GM19240 (cell line): ENCODE results near the gene PRPF8.
A peak's percentile ranks its signal among the peaks of the same experiment; 100 is the strongest.
"Not testable (repeated sequence)": the region's sequence is repeated elsewhere in the genome, so short reads cannot be mapped to it uniquely, and the experiment has no call there.

Experiments used
- DNase-seq: peaks from one replicate; pipeline ENCODE4 v3.0.0; 2011; ENCODE audit warnings: low spot score; ENCODE audit not compliant: insufficient read length

Gene PRPF8

DNA sequence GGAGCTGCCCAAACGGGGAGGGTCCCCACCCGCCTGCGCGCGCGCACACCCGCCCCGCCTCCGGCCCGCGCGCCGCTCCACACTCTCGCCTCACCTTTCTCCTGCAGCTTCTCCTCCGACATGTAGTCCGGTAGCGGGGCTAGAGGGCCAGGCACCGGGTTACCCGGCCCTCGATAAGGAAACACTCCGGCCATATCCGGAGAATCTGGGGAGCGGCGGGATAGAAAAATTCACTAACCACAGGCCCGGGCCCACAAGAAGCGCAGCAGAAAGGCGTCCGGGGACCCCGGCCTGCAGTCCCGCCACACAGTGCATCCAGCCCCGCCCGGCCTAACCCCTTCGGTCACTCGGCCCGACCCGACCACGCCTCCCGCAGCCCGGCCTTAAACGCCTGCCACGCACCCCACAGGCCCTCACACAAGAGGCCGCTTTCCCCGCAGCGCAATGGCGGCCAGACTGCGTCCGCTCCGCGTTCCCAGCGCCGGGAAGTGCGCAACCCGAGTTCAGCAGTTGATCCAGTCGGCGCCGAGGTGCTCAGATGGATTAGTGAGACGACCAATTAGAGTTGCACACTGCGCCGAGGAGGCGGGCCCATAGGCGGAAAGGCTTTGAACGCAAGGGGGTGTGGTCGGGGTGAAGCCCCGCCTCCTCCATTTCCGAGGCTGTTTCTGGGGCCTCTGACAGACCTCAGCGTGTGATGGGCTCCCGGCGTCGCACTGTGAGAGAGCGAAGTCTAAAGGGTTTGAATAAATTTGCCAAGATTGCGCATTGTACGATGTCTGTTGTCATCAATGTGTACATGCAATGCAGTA, at the start of gene PRPF8:
TSS of gene PRPF8 (minus strand) at position 490 of the 812 bp plus-strand sequence. CDS start at position 194, 296 bp downstream.
- peak; percentile 100 for DNase-seq

DNA sequence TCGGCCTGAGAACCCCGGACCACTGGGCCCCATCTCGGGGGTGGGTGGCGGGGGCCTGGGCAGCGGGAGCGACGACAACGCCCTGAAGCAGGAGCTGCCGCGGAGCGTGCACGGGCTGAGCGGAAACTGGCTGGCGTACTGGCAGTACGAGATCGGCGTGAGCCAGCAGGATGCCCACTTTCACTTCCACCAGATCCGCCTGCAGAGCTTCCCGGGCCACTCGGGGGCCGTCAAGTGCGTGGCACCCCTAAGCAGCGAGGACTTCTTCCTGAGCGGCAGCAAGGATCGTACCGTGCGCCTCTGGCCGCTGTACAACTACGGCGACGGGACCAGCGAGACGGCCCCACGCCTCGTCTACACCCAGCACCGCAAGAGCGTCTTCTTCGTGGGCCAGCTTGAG, 49.1 kb upstream of the PRPF8 start:
- no peak for DNase-seq

DNA sequence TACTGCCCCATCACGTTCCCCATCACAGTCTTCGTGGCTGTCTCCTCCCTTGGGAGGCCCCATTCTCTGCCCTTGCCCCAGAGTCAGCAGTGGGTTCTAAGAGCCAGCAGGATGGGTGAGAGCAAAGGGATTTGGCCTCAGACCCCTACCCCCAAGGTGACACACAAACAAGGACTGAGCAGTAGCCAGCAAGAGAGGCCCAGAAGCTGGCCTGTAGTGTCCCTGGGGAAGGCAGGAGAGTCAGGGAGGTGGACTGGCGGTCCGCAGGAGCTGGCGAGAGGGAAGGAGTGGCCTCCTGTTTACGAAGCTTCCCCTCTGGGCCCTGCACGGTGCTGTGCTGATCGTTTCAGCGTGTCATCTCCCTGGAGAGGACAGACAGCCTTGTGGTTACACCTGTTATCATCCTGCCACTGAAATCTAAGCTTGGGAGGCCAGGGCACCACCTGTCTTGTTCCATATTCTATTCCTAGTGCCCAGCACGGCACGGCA, 48.2 kb upstream of the PRPF8 start:
- DNase-seq = no peak

DNA sequence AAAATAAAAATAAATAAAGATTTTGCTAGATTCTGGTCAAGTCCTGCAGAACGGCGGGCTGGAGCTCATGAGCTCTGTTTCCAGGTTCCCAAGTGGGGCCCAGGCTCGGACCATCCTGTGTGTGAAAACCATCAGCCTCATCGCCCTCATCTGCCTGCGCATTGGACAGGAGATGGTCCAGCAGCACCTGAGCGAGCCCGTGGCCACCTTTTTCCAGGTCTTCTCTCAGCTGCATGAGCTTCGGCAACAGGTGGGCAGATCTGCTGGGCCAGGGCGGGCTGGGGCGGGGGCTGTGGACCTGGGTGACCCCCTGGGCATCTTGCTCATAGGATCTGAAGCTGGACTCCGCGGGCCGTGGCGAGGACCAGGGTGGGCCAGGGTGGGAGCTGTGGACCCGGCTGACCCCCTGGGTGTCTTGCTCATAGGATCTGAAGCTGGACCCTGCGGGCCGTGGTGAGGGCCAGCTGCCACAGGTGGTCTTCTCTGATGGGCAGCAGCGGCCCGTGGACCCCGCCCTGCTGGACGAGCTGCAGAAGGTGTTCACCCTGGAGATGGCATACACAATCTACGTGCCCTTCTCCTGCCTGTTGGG, 47.7 kb upstream of the PRPF8 start:
- DNase-seq = no peak

DNA sequence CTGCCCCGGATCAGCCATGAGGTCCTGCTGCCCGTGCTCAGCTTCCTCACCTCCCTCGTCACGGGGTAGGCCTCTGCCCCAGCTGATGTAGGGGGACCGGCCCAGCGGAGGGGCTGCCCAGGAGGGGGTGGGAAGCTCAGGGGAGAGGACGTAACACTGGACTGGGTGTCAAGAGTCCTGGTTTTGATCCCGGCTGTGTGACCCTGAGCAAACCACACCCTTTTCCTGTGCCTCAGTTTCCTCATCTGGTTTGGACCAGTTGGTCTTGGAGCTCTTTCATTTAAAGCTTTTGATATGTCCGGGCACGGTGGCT, 46.5 kb upstream of the PRPF8 start:
- DNase-seq = no peak

DNA sequence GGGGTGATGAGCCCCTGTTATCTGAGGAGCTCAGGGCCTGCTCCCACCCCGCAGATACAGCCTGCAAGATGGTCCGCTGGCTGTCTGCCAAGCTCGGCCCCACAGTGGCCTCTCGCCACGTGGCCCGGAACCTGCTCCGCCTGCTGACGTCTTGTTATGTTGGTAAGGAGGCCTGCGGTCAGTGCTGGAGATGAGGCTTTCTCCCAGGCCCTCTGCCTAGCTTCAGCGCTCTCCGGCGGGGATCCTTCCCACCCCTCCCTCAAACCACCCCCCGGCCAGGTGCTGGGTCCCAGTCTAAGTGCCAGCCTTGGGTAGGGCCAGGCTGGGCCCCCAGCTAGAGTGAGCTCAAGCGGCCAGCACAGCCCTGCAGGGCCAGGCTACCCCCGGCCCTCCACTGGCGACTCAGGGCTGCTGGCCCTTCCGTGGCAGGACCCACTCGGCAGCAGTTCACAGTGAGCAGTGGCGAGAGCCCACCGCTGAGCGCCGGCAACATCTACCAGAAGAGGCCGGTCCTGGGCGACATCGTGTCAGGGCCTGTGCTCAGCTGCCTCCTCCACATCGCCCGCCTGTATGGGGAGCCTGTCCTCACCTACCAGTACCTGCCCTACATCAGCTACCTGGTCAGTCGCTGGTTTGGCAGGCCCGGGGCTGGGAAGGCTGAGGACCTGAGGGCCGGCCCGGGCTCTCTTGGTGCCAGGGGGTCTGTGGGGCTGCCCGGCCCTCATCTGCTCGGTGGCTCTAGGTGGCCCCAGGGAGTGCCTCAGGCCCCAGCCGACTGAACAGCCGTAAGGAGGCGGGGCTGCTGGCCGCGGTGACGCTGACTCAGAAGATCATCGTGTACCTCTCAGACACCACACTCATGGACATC, 45.9 kb upstream of the PRPF8 start:
- no peak for DNase-seq

DNA sequence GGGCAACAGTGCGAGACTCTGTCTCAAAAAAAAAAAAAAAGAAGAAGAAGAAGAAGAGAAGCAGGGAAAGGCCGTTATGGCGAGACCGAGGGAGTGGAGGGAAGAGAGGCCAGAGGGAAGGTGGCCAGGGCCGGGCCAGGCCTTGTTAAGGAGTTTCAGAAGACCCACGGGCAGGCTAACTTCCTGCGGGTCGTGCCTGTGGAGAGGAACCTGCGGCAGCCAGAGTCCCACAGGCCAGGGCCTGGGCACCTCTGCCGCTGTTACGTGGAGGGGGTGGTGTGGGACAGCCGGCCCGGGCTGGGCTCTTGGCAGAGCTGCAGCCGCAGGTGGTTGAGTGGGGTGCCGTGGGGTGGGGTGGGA, 45.3 kb upstream of the PRPF8 start:
- DNase-seq = no peak

DNA sequence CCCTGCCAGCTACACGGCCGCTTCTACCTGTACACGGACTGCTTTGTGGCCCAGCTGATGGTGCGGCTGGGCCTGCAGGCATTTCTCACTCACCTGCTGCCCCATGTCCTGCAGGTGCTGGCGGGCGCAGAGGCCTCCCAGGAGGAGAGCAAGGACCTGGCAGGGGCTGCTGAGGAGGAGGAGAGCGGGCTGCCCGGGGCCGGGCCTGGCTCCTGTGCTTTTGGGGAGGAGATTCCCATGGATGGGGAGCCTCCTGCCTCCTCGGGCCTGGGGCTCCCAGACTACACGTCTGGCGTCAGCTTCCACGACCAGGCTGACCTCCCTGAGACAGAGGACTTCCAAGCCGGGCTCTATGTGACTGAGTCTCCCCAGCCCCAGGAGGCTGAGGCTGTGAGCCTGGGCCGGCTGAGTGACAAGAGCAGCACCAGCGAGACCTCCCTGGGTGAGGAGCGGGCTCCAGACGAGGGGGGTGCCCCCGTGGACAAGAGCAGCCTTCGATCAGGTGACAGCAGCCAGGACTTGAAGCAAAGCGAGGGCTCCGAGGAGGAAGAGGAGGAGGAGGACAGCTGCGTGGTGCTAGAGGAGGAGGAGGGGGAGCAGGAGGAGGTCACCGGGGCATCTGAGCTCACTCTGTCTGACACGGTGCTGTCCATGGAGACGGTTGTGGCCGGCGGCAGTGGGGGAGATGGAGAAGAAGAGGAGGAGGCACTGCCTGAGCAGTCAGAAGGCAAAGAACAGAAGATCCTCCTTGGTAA, 43.4 kb upstream of the PRPF8 start:
- DNase-seq = no peak

DNA sequence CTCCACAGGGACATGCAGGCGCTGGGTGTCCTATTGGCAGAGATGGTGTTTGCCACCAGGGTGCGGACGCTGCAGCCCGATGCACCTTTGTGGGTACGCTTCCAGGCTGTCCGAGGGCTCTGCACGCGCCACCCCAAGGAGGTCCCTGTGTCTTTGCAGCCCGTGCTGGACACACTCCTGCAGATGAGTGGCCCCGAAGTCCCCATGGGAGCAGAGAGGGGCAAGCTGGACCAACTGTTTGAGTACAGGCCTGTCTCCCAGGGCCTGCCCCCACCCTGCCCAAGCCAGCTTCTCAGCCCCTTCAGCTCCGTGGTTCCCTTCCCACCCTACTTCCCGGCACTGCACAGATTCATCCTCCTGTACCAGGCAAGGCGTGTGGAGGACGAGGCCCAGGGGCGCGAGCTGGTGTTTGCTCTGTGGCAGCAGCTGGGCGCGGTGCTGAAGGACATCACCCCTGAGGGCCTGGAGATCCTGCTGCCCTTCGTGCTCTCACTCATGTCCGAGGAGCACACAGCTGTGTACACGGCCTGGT, 42.7 kb upstream of the PRPF8 start:
- no peak for DNase-seq

DNA sequence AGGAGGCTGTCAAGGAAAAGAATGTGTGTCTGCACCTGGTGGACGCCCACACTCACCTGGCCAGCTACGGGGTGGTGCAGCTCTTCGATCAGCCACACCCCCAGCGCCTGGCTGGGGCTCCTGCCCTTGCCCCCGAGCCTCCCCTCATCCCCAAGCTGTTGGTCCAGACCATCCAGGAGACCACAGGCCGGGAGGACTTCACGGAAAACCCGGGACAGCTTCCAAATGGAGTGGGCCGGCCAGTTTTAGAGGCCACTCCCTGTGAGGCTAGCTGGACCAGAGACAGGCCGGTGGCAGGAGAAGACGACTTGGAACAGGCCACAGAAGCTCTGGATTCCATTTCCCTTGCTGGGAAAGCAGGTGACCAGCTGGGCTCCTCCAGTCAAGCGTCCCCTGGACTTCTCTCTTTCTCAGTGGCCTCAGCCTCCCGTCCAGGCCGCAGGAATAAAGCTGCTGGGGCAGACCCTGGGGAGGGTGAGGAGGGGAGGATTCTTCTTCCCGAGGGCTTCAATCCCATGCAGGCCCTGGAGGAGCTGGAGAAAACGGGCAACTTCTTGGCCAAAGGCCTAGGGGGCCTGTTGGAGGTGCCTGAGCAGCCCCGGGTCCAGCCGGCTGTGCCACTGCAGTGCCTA, 42.1 kb upstream of the PRPF8 start:
- DNase-seq = no peak

DNA sequence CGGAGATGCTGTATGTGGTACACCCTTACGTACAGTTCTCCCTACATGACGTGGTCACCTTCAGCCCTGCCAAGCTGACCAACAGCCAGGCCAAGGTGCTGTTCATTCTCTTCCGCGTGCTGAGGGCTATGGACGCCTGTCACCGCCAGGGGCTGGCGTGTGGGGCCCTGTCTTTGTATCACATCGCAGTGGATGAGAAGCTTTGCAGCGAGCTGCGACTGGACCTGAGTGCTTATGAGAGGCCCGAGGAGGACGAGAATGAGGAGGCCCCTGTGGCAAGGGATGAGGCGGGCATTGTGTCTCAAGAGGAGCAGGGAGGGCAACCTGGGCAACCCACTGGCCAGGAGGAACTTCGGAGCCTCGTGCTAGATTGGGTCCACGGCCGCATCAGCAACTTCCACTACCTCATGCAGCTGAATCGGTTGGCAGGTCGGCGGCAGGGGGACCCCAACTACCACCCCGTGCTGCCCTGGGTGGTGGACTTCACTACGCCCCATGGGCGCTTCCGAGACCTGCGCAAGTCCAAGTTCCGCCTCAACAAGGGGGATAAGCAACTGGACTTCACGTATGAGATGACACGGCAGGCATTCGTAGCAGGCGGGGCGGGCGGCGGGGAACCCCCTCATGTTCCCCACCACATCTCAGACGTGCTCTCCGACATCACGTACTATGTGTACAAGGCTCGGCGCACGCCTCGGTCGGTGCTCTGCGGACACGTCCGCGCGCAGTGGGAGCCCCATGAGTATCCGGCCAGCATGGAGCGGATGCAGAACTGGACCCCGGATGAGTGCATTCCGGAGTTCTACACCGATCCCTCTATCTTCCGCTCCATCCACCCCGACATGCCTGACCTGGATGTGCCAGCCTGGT, 41.2 kb upstream of the PRPF8 start:
- DNase-seq = no peak

DNA sequence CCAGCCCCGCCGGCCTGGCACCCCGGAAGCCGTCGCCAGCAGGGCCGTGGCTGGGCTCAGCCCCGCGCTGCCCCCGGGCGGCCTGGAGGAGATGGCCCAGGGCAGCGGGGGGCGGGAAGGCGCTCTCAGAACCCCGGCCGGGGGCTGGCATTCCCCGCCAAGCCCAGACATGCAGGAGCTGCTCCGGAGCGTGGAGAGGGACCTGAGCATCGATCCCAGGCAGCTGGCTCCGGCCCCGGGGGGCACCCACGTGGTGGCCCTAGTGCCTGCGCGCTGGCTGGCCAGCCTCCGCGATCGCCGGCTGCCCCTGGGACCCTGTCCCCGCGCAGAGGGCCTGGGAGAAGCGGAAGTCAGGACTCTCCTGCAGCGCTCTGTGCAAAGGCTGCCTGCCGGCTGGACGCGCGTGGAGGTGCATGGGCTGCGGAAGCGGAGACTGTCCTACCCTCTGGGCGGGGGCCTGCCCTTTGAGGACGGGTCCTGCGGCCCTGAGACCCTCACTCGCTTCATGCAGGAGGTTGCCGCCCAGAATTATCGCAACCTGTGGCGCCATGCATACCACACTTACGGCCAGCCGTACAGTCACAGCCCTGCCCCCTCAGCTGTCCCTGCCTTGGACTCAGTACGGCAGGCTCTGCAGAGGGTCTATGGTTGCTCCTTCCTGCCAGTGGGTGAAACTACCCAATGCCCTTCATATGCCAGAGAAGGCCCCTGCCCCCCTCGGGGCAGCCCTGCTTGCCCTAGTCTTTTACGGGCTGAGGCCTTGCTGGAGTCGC, 40.4 kb upstream of the PRPF8 start:
- no peak for DNase-seq

DNA sequence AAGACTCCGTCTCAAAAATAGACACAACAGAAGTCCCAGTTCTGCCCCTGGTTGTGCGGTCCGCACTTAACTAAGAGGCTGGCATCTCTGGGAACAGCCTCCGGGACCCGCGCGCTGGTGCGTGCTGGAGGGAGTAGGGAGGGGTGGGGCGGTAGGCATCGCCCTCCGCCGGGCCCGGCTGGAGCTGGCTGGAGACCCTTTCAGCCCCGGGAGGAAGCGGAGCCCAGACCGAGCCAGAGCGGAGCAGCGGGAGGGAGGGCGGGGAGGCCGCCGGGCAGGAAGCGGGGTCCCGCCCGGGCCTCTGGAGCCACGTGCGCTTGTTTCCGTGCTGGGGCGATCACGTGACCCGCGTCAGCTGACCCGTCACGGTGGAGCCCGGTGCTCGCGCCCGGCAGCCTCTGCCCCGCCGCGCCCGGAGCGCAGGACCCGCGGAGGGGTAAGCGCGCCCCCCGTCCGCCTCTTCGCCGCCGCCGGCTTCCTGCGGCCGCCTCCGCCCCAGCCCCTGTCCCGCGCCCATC, 39.7 kb upstream of the PRPF8 start, which contains the start of gene WDR81:
TSS of gene WDR81 (plus strand) at position 354 of the 518 bp plus-strand sequence. CDS start 256 bp downstream, outside the sequence.
- peak; percentile 71 for DNase-seq

DNA sequence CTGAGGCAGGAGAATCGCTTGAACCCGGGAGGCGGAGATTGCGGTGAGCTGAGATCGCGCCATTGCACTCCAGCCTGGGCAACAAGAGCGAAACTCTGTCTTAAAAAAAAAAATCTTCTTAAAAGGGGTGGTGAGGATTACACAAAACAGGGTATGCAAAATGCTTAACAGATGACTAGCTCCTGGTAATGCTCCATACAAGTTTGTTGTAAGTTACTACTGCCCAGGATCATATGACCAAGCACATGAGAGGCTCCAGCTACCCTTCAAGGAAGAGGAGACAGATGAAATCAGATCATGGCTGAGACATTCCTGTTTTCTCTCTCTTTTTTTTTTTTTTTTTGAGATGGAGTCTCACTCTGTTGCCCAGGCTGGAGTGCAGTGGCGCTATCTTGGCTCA, 37.4 kb upstream of the PRPF8 start:
- not testable (repeated sequence) for DNase-seq

DNA sequence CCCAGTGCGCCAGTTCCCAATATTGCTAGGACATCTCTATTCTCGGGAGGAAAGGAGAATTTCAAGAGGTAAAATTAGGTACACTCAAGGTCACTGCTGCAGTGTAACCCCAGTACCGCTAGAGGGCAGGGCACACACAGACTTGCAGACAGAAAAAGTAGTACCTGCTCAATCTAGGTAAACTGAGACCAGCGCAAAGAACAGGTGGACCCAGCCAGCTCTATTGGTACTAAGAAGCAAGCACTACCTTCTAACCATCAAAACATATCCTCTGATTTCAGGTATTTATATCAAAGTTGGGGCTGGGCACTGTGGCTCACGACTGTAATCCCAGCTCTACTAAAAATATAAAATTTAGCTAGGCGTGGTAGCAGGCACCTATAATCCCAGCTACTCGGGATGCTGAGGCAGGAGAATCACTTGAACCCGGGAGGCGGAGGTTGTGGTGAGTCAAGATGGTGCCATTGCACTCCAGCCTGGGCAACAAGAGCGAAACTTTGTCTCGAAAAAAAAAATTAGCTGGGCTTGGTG, 36.3 kb upstream of the PRPF8 start:
- no peak for DNase-seq

DNA sequence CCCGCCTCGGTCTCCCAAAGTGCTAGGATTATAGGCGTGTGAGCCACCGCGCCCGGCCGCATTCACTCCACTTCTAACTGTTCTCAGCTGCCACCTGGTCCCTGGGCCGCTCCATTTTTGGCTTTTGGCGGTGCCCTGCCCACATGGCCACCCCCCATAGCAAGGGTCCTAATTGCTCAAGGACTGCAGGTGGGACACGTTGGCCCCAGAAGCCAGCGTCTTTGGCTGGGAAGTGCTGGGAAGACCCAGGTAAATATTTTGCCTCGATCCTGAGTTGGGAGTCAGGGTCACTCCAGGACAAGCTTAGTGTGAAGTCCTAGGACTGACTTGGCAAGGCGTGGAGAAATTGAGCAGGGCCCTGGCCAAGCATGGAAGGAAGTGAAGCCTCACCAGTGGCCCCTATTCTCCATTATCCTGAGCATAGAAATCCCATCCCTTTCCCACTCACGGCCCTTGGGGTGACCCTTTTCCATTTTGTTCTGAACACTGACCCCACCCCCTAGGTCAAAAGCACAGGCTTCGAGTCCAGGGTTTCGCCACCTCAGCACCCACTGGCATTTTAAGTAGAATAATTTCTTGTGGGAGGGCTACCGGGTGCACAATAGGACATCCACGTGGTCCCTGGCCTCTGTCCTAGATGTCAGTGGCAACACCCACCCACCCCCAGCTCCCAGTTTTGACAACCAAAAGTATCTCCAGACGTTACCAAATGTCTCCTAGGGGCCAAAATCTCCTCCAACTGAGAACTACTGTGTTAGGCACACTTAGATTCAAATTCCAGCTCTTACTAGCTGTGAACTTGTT, 33.9 kb upstream of the PRPF8 start:
- no peak for DNase-seq

DNA sequence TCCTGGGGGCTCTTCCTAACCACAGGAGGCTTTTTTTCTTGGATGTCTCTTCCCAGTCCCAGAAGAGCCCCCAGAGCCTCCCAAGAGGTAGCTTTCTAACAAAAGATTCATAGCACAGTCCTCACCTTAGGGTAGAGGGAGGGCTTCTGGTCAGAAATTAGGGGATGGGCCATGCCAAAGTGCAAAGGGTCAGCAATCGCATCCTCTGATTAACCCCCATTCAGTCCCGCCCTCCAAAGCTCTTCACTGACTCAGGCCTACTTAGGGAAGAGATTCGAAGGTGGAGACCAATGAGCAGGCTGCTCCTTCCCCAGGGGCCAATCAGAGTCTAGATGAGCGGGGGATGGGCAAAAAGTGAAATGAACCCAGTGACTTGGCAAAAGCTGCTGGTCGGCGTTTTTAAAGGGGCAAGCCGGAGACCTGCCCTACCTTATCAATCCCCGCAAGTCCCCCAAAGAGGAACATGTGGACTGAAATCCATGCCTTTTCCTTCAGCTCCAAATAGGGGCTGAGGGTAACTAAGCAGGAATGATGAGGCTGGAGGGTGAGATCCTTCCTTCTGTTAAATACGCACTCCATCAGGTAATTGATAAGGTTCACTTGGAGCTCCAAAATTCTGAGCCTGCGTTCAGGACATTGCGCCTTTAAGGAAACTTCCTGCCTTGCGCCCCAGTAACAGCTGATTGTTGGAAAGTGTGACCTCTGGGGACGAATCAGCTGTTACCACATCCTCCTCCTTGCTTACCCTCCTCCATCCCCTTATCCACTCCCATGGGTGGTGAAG, 32.4 kb upstream of the PRPF8 start:
- DNase-seq = peak; percentile 90
